ENCODE measurements around the gene TMED8.
"Not testable (repeated sequence)": the region's sequence is repeated elsewhere in the genome, so short reads cannot be mapped to it uniquely, and the experiment has no call there.

The TMED8 gene

GRCh38 chr14:77376771-77377501, at the start of gene TMED8, which contains the start of gene SAMD15:
Gene TMED8 (minus strand): TSS chr14:77377094. CDS start chr14:77377053, 41 bp downstream.
Gene SAMD15 (plus strand): TSS chr14:77377379. CDS start chr14:77377419, 40 bp downstream.
- H3K27me3 Mint-ChIP-seq (ENCODE audit: low read depth): peaks cover 12% of the 10 kb centered on the region
- H3K36me3 Mint-ChIP-seq (ENCODE audit: low read depth): peaks cover 24% of the 10 kb centered on the region
- no peaks in the 10 kb centered on the region for H3K9me3 Mint-ChIP-seq
- H3K4me1 Mint-ChIP-seq (ENCODE audit: low read depth): peaks cover 35% of the 10 kb centered on the region
- H3K4me3 Mint-ChIP-seq: peak within 1 kb of the TSS; percentile 94
- H3K27ac Mint-ChIP-seq: peak within 1 kb of the TSS; percentile 87

GRCh38 chr14:77426396-77426795, 49.5 kb upstream of the TMED8 start:
- Mint-ChIP-seq H3K4me3 (no peak overlapping the region), H3K4me1 (ENCODE audit: low read depth) (no peaks in the 10 kb centered on the region), H3K36me3 (ENCODE audit: low read depth) (peaks cover 52% of the 10 kb centered on the region), H3K9me3 (no peaks in the 10 kb centered on the region), H3K27ac (no peak overlapping the region), H3K27me3 (ENCODE audit: low read depth) (no peaks in the 10 kb centered on the region)

GRCh38 chr14:77424862-77425261, 48.0 kb upstream of the TMED8 start:
- no peaks in the 10 kb centered on the region for H3K4me1 Mint-ChIP-seq (ENCODE audit: low read depth)
- H3K4me3 Mint-ChIP-seq: no peak overlapping the region
- H3K36me3 Mint-ChIP-seq (ENCODE audit: low read depth): peaks cover 55% of the 10 kb centered on the region
- H3K27me3 Mint-ChIP-seq (ENCODE audit: low read depth): no peaks in the 10 kb centered on the region
- no peak overlapping the region for H3K27ac Mint-ChIP-seq
- peaks cover 7% of the 10 kb centered on the region for H3K9me3 Mint-ChIP-seq

GRCh38 chr14:77423423-77423822, 46.5 kb upstream of the TMED8 start, which contains the start of gene NOXRED1:
Gene NOXRED1 (minus strand): TSS chr14:77423523. CDS start chr14:77422889, 634 bp downstream.
- Mint-ChIP-seq H3K4me1 (ENCODE audit: low read depth) (no peaks in the 10 kb centered on the region), H3K9me3 (peaks cover 16% of the 10 kb centered on the region), H3K4me3 (no peak within 1 kb of the TSS), H3K36me3 (ENCODE audit: low read depth) (peaks cover 49% of the 10 kb centered on the region), H3K27ac (no peak within 1 kb of the TSS), H3K27me3 (ENCODE audit: low read depth) (no peaks in the 10 kb centered on the region)

- peaks cover 35% of the 10 kb centered on the region for H3K36me3 Mint-ChIP-seq (ENCODE audit: low read depth)
Observed at GRCh38 chr14:77421201-77421600, 44.3 kb upstream of the TMED8 start.

GRCh38 chr14:77416836-77417235, 39.9 kb upstream of the TMED8 start:
- H3K4me1 Mint-ChIP-seq (ENCODE audit: low read depth): no peaks in the 10 kb centered on the region
- H3K27me3 Mint-ChIP-seq (ENCODE audit: low read depth): peaks cover 3% of the 10 kb centered on the region

More at GRCh38 chr14:77421201-77421600, 44.3 kb upstream of the TMED8 start:
- H3K27me3 Mint-ChIP-seq (ENCODE audit: low read depth): peaks cover 3% of the 10 kb centered on the region
- H3K4me3 Mint-ChIP-seq: no peak overlapping the region
- no peaks in the 10 kb centered on the region for H3K4me1 Mint-ChIP-seq (ENCODE audit: low read depth)
- peaks cover 16% of the 10 kb centered on the region for H3K9me3 Mint-ChIP-seq
- H3K27ac Mint-ChIP-seq: no peak overlapping the region

GRCh38 chr14:77416098-77416497, 39.2 kb upstream of the TMED8 start:
- H3K9me3 Mint-ChIP-seq: peaks cover 16% of the 10 kb centered on the region
- not testable (repeated sequence) for H3K27ac Mint-ChIP-seq; H3K4me1 Mint-ChIP-seq (ENCODE audit: low read depth); H3K36me3 Mint-ChIP-seq (ENCODE audit: low read depth); H3K27me3 Mint-ChIP-seq (ENCODE audit: low read depth); H3K4me3 Mint-ChIP-seq

More at GRCh38 chr14:77416836-77417235, 39.9 kb upstream of the TMED8 start:
- H3K36me3 Mint-ChIP-seq (ENCODE audit: low read depth): peaks cover 14% of the 10 kb centered on the region
- no peak overlapping the region for H3K27ac Mint-ChIP-seq
- no peak overlapping the region for H3K4me3 Mint-ChIP-seq
- H3K9me3 Mint-ChIP-seq: peaks cover 16% of the 10 kb centered on the region

GRCh38 chr14:77415403-77416030, 38.6 kb upstream of the TMED8 start:
- H3K27me3 Mint-ChIP-seq (ENCODE audit: low read depth); H3K36me3 Mint-ChIP-seq (ENCODE audit: low read depth); H3K27ac Mint-ChIP-seq; H3K4me1 Mint-ChIP-seq (ENCODE audit: low read depth); H3K4me3 Mint-ChIP-seq: not testable (repeated sequence)
- peaks cover 15% of the 10 kb centered on the region for H3K9me3 Mint-ChIP-seq

- no peaks in the 10 kb centered on the region for H3K9me3 Mint-ChIP-seq
- H3K36me3 Mint-ChIP-seq (ENCODE audit: low read depth): no peaks in the 10 kb centered on the region
- H3K27me3 Mint-ChIP-seq (ENCODE audit: low read depth): no peaks in the 10 kb centered on the region
- no peak overlapping the region for H3K27ac Mint-ChIP-seq
- H3K4me1 Mint-ChIP-seq (ENCODE audit: low read depth): peaks cover 15% of the 10 kb centered on the region
- no peak overlapping the region for H3K4me3 Mint-ChIP-seq
Observed at GRCh38 chr14:77409131-77409533, 32.2 kb upstream of the TMED8 start.

- Mint-ChIP-seq H3K4me3 (peak overlapping the region; percentile 33), H3K9me3 (no peaks in the 10 kb centered on the region), H3K36me3 (ENCODE audit: low read depth) (no peaks in the 10 kb centered on the region), H3K27ac (no peak overlapping the region), H3K4me1 (ENCODE audit: low read depth) (peaks cover 15% of the 10 kb centered on the region), H3K27me3 (ENCODE audit: low read depth) (no peaks in the 10 kb centered on the region)
Observed at GRCh38 chr14:77407158-77407557, 30.3 kb upstream of the TMED8 start.

- no peaks in the 10 kb centered on the region for H3K27me3 Mint-ChIP-seq (ENCODE audit: low read depth)
- no peaks in the 10 kb centered on the region for H3K36me3 Mint-ChIP-seq (ENCODE audit: low read depth)
- H3K4me1 Mint-ChIP-seq (ENCODE audit: low read depth): peaks cover 15% of the 10 kb centered on the region
- no peaks in the 10 kb centered on the region for H3K9me3 Mint-ChIP-seq
- H3K4me3 Mint-ChIP-seq: peak overlapping the region; percentile 33
- H3K27ac Mint-ChIP-seq: no peak overlapping the region
Observed at GRCh38 chr14:77406718-77407117, 29.8 kb upstream of the TMED8 start.

- H3K9me3 Mint-ChIP-seq: no peaks in the 10 kb centered on the region
- no peaks in the 10 kb centered on the region for H3K27me3 Mint-ChIP-seq (ENCODE audit: low read depth)
Observed at GRCh38 chr14:77406086-77406485, 29.2 kb upstream of the TMED8 start.

GRCh38 chr14:77403768-77404167, 26.9 kb upstream of the TMED8 start:
- Mint-ChIP-seq H3K9me3 (no peaks in the 10 kb centered on the region), H3K4me1 (ENCODE audit: low read depth) (peaks cover 15% of the 10 kb centered on the region), H3K36me3 (ENCODE audit: low read depth) (no peaks in the 10 kb centered on the region), H3K4me3 (no peak overlapping the region), H3K27ac (no peak overlapping the region), H3K27me3 (ENCODE audit: low read depth) (no peaks in the 10 kb centered on the region)

More at GRCh38 chr14:77406086-77406485, 29.2 kb upstream of the TMED8 start:
- Mint-ChIP-seq H3K4me1 (ENCODE audit: low read depth) (peaks cover 15% of the 10 kb centered on the region), H3K4me3 (no peak overlapping the region), H3K27ac (no peak overlapping the region), H3K36me3 (ENCODE audit: low read depth) (no peaks in the 10 kb centered on the region)

- H3K27me3 Mint-ChIP-seq (ENCODE audit: low read depth): no peaks in the 10 kb centered on the region
- H3K9me3 Mint-ChIP-seq: peaks cover 5% of the 10 kb centered on the region
- H3K27ac Mint-ChIP-seq: no peak overlapping the region
- no peaks in the 10 kb centered on the region for H3K36me3 Mint-ChIP-seq (ENCODE audit: low read depth)
- no peak overlapping the region for H3K4me3 Mint-ChIP-seq
- H3K4me1 Mint-ChIP-seq (ENCODE audit: low read depth): no peaks in the 10 kb centered on the region
Observed at GRCh38 chr14:77400216-77400615, 23.3 kb upstream of the TMED8 start.

- Mint-ChIP-seq H3K27ac (no peak overlapping the region), H3K27me3 (ENCODE audit: low read depth) (peaks cover 3% of the 10 kb centered on the region), H3K4me3 (no peak overlapping the region), H3K9me3 (no peaks in the 10 kb centered on the region), H3K36me3 (ENCODE audit: low read depth) (no peaks in the 10 kb centered on the region), H3K4me1 (ENCODE audit: low read depth) (no peaks in the 10 kb centered on the region)
Observed at GRCh38 chr14:77390188-77390587, 13.3 kb upstream of the TMED8 start.

All from T-helper 1 cell treated with Interleukin-12 subunit alpha and Interleukin-12 subunit beta and Interleukin-4 antibody, amounts not matched to agents 30 μg/mL and 1 μg/mL, for 36 hours (primary cell).